ACHN (cell line): ENCODE measurements around the gene PCSK7.
"Not testable (repeated sequence)": the region's sequence is repeated elsewhere in the genome, so short reads cannot be mapped to it uniquely, and the experiment has no call there.

ENCODE experiments used
- DNase-seq: peaks from one replicate; pipeline ENCODE4 v3.0.0-alpha.2; 2015
- in situ Hi-C: cut with HindIII; loops from 2 replicates; pipeline ENCODE4 v1.10.0; 2017; ENCODE audit warnings: low sequenced_read_pairs, low pct_ligation_motif_present, low pct_unique_long_range_greater_than_20kb

The PCSK7 gene

GRCh38 chr11:117219455-117219854, 12.4 kb downstream of the PCSK7 start:
- in situ Hi-C loops, result no loop called here
- no peak for DNase-seq

GRCh38 chr11:117219001-117219400, 12.9 kb downstream of the PCSK7 start:
- DNase-seq, result no peak
- in situ Hi-C loops, result no loop called here

- no peak for DNase-seq
- in situ Hi-C loops, result no loop called here
These were observed 13.5 kb downstream of the PCSK7 start for GRCh38 chr11:117218133-117218915.

- in situ Hi-C loops, result no loop called here
- no peak for DNase-seq
These were observed 14.5 kb downstream of the PCSK7 start for GRCh38 chr11:117217141-117218084.

GRCh38 chr11:117214404-117215110, 17.3 kb downstream of the PCSK7 start:
- DNase-seq, result no peak
- in situ Hi-C loops, result no loop called here

- in situ Hi-C loops, result no loop called here
- no peak for DNase-seq
These were observed 19.0 kb downstream of the PCSK7 start for GRCh38 chr11:117212697-117213355.

- DNase-seq, result no peak
- in situ Hi-C loops, result no loop called here
These were observed 21.3 kb downstream of the PCSK7 start for GRCh38 chr11:117210620-117211019.

- in situ Hi-C loops, DNase-seq: not testable (repeated sequence)
These were observed 22.3 kb downstream of the PCSK7 start for GRCh38 chr11:117209351-117210125.

GRCh38 chr11:117208710-117209109, 23.2 kb downstream of the PCSK7 start:
- DNase-seq, in situ Hi-C loops: not testable (repeated sequence)

- DNase-seq, in situ Hi-C loops: not testable (repeated sequence)
These were observed 24.4 kb downstream of the PCSK7 start for GRCh38 chr11:117207481-117207880.

- DNase-seq, result not testable (repeated sequence)
These were observed 25.0 kb downstream of the PCSK7 start for GRCh38 chr11:117206859-117207258.

GRCh38 chr11:117206111-117206510, 25.8 kb downstream of the PCSK7 start:
- DNase-seq, in situ Hi-C loops: not testable (repeated sequence)

More at GRCh38 chr11:117206859-117207258, 25.0 kb downstream of the PCSK7 start:
- in situ Hi-C loops, result not testable (repeated sequence)

GRCh38 chr11:117205211-117205818, 26.6 kb downstream of the PCSK7 start:
- in situ Hi-C loops, result no loop called here
- DNase-seq, result no peak

GRCh38 chr11:117204283-117205080, 27.4 kb downstream of the PCSK7 start:
- in situ Hi-C loops, result no loop called here
- no peak for DNase-seq

GRCh38 chr11:117203069-117203407, 28.8 kb downstream of the PCSK7 start:
- no peak for DNase-seq
- in situ Hi-C loops, result no loop called here

GRCh38 chr11:117202386-117203068, 29.3 kb downstream of the PCSK7 start:
- in situ Hi-C loops, result no loop called here
- no peak for DNase-seq
